ENCODE results near the gene AREL1. TPM values are rescaled to one million over a fixed set of nuclear protein-coding genes. Genes with fewer than 3 reads are reported as not detected.
A peak's percentile ranks its signal among the peaks of the same experiment; 100 is the strongest.

The AREL1 gene
- total and polyA plus RNA-seq, 2 donors (not counting 3 experiments of a cell fraction or from before 2014, with no cell fraction given): 46.4 to 67.2 TPM

DNA sequence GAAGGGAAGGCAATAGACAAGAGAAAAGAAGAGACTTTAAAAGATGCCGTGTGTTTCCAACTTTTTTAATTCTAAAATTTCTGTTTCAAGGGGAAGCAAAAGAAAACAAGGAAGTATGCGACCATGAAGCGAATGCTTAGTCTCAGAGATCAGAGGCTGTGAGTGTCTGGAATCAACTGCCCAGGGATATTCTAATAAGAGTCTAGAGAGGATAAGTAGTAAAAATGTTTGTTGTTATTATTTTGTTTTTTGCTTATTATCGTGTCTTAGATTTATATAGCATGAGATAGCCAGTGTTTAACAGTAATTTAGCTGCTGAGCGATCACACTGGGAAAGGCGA is 485 bp upstream of the AREL1 start:
- peaks cover 51% of the 10 kb centered on the region for H3K79me2 ChIP-seq (ENCODE audit: control insufficient read depth, insufficient read depth, low read length)
- ChIA-PET POLR2A (no interaction called here), CTCF (interaction anchor here (1.0 to 1.7 kb wide), 5 partner anchors 63 to 105 kb away, joined by 3 to 6 read pairs (median 4); no protein-coding TSS in a partner anchor)
- H4K20me1 ChIP-seq (replicated peaks; ENCODE audit: control insufficient read depth, extremely low read depth, insufficient read depth, low read length): peaks cover 4% of the 10 kb centered on the region
- no TSS peak for BruUV-seq (replicated peaks)
- H2AFZ ChIP-seq (ENCODE audit: low read depth, low read length): peak overlapping the region; percentile 43
- H3K9me1 ChIP-seq (replicated peaks; ENCODE audit: control insufficient read depth, extremely low read depth, insufficient read depth, low read length): no peaks in the 10 kb centered on the region
- no peaks in the 10 kb centered on the region for H3K9me3 ChIP-seq (replicated peaks; ENCODE audit: control insufficient read depth, insufficient read depth, low read length)
- peak overlapping the region; percentile 66 to 93 (median 92) for H3K4me3 ChIP-seq (replicated peaks in 1 of 3; ENCODE audit: insufficient read depth in 1 of 3, low read depth in 1 of 3, low read length in 3 of 3)
- H3K4me1 ChIP-seq (ENCODE audit: control insufficient read depth, extremely low read depth, insufficient read depth, low read length): peaks cover 15% of the 10 kb centered on the region
- H3K4me2 ChIP-seq (ENCODE audit: insufficient read depth, low read length): peak overlapping the region; percentile 82
- intact Hi-C loops (cut with micrococcal nuclease): loop anchor here (1.0 to 5.0 kb wide), 4 partner anchors 50 to 104 kb away; partner anchors contain the start of gene YLPM1
- dilution Hi-C loops (cut with MboI; ENCODE audit: extremely low pct_ligation_motif_present, low sequenced_read_pairs): no loop called here
- H3K9ac ChIP-seq (replicated peaks; ENCODE audit: extremely low read depth, insufficient read depth, low read length): peak overlapping the region; percentile 72
- no peaks in the 10 kb centered on the region for H3K27me3 ChIP-seq (ENCODE audit: control insufficient read depth in 2 of 2, insufficient read depth in 2 of 2, low read length in 2 of 2)
- DNase-seq (ENCODE audit: low read depth, low spot score) (no peak), FAIRE-seq (no peak)
- no peak for TF ChIP-seq JUN (IDR thresholded peaks at IDR 0.05; ENCODE audit: borderline replicate concordance, insufficient read depth, insufficient read length, low read depth)
- TF ChIP-seq, protein P1, sequence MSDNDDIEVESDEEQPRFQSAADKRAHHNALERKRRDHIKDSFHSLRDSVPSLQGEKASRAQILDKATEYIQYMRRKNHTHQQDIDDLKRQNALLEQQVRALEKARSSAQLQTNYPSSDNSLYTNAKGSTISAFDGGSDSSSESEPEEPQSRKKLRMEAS (IDR thresholded peaks at IDR 0.05; ENCODE audit: insufficient read depth, insufficient read length): no peak
- TF ChIP-seq POLR2A (IDR thresholded peaks at IDR 0.05; ENCODE audit: low read depth, low read length): no peak
- TF ChIP-seq GATA2 (IDR thresholded peaks at IDR 0.05; ENCODE audit: insufficient read depth, insufficient read length, low read depth, low read length): no peak
- no peak for TF ChIP-seq EZH2 (IDR thresholded peaks at IDR 0.05; ENCODE audit: borderline replicate concordance, low read depth, low read length, severe bottlenecking)
- TF ChIP-seq, protein P2, sequence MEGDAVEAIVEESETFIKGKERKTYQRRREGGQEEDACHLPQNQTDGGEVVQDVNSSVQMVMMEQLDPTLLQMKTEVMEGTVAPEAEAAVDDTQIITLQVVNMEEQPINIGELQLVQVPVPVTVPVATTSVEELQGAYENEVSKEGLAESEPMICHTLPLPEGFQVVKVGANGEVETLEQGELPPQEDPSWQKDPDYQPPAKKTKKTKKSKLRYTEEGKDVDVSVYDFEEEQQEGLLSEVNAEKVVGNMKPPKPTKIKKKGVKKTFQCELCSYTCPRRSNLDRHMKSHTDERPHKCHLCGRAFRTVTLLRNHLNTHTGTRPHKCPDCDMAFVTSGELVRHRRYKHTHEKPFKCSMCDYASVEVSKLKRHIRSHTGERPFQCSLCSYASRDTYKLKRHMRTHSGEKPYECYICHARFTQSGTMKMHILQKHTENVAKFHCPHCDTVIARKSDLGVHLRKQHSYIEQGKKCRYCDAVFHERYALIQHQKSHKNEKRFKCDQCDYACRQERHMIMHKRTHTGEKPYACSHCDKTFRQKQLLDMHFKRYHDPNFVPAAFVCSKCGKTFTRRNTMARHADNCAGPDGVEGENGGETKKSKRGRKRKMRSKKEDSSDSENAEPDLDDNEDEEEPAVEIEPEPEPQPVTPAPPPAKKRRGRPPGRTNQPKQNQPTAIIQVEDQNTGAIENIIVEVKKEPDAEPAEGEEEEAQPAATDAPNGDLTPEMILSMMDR (IDR thresholded peaks at IDR 0.05; ENCODE audit: extremely low read depth in 1 of 2, insufficient read depth in 1 of 2, low read depth in 1 of 2, low read length in 2 of 2): no peak
- TF ChIP-seq FOS (IDR thresholded peaks at IDR 0.05; ENCODE audit: borderline replicate concordance, insufficient read depth, low read length): no peak
- no peak for TF ChIP-seq MYC (IDR thresholded peaks at IDR 0.05; ENCODE audit: low read depth, low read length)
- no peak for TF ChIP-seq POLR2AphosphoS5 (IDR thresholded peaks at IDR 0.05; ENCODE audit: insufficient read depth, low read depth, low read length)
- H3K27ac ChIP-seq (ENCODE audit: insufficient read depth, low read depth, low read length): peak overlapping the region; percentile 37
- H3K36me3 ChIP-seq (ENCODE audit: control insufficient read depth in 2 of 2, extremely low read depth in 1 of 2, insufficient read depth in 2 of 2, low read length in 2 of 2): peaks cover 2 to 8% of the 10 kb centered on the region in 2 experiments
